ENCODE results near the gene OXCT1.

The OXCT1 gene

DNA sequence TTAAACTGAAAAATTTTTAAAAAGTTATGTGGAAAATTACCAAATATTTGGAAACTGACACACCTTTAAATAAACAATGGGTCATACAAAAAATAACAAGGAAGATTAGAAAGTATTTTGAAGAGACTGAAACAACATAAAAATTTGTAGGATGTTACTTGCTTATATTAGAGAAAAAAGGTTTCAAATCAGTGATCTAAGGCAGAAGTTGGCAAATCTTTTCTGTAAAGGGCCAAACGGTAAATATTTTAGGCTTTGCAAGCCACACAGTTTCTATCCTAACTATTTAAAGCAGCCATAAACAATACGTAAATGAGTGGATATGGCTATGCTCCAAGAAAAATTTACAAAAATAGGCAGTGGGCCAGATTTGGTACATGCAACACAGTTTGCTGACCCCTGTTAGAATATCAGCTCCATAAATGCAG is 81.3 kb downstream of the OXCT1 start:
- no peaks in the 10 kb centered on the region for H3K27me3 ChIP-seq (replicated peaks; ENCODE audit: control insufficient read depth, insufficient read depth, low read length)
- no peak for DNase-seq (ENCODE audit: extremely low read depth, insufficient read length)
- TF ChIP-seq, protein P1, sequence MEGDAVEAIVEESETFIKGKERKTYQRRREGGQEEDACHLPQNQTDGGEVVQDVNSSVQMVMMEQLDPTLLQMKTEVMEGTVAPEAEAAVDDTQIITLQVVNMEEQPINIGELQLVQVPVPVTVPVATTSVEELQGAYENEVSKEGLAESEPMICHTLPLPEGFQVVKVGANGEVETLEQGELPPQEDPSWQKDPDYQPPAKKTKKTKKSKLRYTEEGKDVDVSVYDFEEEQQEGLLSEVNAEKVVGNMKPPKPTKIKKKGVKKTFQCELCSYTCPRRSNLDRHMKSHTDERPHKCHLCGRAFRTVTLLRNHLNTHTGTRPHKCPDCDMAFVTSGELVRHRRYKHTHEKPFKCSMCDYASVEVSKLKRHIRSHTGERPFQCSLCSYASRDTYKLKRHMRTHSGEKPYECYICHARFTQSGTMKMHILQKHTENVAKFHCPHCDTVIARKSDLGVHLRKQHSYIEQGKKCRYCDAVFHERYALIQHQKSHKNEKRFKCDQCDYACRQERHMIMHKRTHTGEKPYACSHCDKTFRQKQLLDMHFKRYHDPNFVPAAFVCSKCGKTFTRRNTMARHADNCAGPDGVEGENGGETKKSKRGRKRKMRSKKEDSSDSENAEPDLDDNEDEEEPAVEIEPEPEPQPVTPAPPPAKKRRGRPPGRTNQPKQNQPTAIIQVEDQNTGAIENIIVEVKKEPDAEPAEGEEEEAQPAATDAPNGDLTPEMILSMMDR (IDR thresholded peaks at IDR 0.05; ENCODE audit: insufficient read depth, low read length, poor library complexity, severe bottlenecking), result no peak
- no peaks in the 10 kb centered on the region; the same call in 1 of the 2 replicates for H3K36me3 ChIP-seq (ENCODE audit: control insufficient read depth, insufficient read depth, low read length)
- H3K4me3 ChIP-seq (replicated peaks; ENCODE audit: low read depth, low read length), result no peak overlapping the region

DNA sequence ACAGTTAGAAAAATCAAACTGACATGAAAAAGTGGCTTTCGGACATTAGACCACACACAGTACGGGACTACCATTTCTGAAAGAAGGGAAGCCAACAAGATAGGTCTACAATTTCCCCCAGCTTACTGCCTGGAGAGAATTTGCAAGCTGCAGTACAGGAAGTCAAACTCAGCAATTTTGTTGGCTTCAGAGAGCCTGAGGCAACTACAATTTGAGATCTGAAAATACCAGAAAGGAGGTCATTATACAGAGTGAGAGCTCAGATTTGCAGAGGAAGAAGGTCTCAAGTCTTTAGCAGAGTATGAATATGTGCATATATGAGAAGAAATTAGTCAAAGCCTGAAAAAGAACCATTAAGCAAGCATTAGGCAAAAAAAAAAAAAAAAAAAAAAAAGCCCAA is 83.0 kb downstream of the OXCT1 start:
- TF ChIP-seq, protein P1 (IDR thresholded peaks at IDR 0.05; ENCODE audit: insufficient read depth, low read length, poor library complexity, severe bottlenecking), result no peak
- Histone ChIP-seq H3K4me3 (replicated peaks; ENCODE audit: low read depth, low read length) (no peak overlapping the region), H3K36me3 (ENCODE audit: control insufficient read depth, insufficient read depth, low read length) (no peaks in the 10 kb centered on the region; the same call in 1 of the 2 replicates), H3K27me3 (replicated peaks; ENCODE audit: control insufficient read depth, insufficient read depth, low read length) (no peaks in the 10 kb centered on the region)
- DNase-seq (ENCODE audit: extremely low read depth, insufficient read length), result no peak

DNA sequence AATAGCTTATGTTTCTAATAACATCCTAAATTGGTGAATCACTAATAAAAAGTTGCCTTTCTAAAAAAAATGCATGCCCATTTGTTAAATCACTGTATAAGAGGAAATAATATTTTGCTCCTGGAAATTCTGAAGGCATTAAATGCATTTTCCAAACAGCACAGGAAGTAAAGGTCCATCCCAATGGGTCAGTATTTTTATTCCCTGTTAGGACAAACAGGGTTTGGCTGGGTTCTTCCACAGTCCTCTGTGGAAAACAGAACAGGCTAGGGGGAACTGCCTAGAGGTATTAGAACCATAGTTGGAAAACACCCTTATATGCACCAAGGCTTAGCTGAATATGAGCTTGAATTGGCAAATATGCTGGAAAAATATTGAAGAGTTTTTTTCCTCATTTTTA is 85.2 kb downstream of the OXCT1 start:
- Histone ChIP-seq H3K4me3 (replicated peaks; ENCODE audit: low read depth, low read length) (no peak overlapping the region), H3K36me3 (ENCODE audit: control insufficient read depth, insufficient read depth, low read length) (no peaks in the 10 kb centered on the region; the same call in 1 of the 2 replicates), H3K27me3 (replicated peaks; ENCODE audit: control insufficient read depth, insufficient read depth, low read length) (no peaks in the 10 kb centered on the region)
- DNase-seq (ENCODE audit: extremely low read depth, insufficient read length), result no peak
- TF ChIP-seq, protein P1 (IDR thresholded peaks at IDR 0.05; ENCODE audit: insufficient read depth, low read length, poor library complexity, severe bottlenecking), result no peak

DNA sequence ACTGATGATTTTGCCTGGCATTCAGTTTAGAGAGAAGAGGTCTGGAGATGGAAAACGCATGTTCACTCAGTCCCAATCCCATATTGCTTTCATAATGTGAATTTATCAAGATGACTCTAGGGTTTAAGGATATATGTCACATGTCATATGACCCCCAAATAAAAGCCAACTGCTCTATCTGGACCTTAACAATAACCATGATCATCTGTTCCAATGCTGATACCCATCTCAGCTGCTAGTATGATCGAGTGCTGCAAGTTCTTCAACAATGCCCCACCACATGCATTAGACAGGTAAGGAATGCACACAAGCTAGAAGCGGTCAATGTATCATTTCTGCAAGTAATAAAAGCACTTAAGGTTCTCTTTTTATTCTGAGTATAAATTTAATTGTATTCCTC is 91.8 kb downstream of the OXCT1 start:
- no peak for DNase-seq (ENCODE audit: extremely low read depth, insufficient read length)
- Histone ChIP-seq H3K4me3 (replicated peaks; ENCODE audit: low read depth, low read length) (no peak overlapping the region), H3K36me3 (ENCODE audit: control insufficient read depth, insufficient read depth, low read length) (no peaks in the 10 kb centered on the region), H3K27me3 (replicated peaks; ENCODE audit: control insufficient read depth, insufficient read depth, low read length) (no peaks in the 10 kb centered on the region)
- TF ChIP-seq, protein P1 (IDR thresholded peaks at IDR 0.05; ENCODE audit: insufficient read depth, low read length, poor library complexity, severe bottlenecking), result no peak

DNA sequence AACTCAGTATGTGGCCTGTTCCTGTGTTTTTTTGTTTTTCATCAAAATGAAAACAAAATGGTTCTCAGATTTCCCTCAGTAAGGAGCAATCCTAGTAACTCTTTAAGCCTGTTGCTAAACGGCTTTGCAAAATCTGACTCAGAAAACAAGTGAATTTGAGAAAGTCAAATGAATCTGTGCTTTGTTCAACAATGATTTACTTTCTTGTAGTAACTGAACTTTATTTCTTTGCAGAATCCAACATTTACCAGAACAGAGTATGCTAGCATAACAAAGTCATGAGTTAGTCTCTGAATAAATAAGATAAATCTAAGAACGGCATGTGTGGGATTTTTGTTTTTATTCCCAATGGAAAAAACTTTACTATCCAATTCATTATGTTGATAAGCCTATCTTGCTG is 93.8 kb downstream of the OXCT1 start:
- DNase-seq (ENCODE audit: extremely low read depth, insufficient read length), result no peak
- no peaks in the 10 kb centered on the region for H3K27me3 ChIP-seq (replicated peaks; ENCODE audit: control insufficient read depth, insufficient read depth, low read length)
- TF ChIP-seq, protein P1 (IDR thresholded peaks at IDR 0.05; ENCODE audit: insufficient read depth, low read length, poor library complexity, severe bottlenecking), result no peak

DNA sequence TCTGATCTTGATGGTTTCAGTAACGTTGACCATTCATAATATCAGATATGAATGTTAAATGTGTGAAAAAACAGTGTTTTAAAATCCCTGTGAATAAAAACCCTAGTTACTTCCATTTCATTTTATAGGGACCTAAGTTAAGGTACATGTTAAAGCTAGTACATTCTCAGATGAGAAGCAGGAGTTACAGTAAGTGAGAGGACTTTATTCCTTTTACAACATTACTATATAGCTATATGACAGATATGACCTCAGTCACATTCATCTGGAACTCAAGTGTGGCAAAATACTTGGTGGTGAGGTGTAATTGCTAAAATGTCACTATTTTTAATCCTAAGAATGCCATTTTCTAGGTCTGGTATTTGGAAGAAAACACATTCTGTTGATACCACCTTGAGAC is 96.4 kb downstream of the OXCT1 start:
- Histone ChIP-seq H3K36me3 (ENCODE audit: control insufficient read depth, insufficient read depth, low read length) (no peaks in the 10 kb centered on the region; the same call in 1 of the 2 replicates), H3K4me3 (replicated peaks; ENCODE audit: low read depth, low read length) (no peak overlapping the region), H3K27me3 (replicated peaks; ENCODE audit: control insufficient read depth, insufficient read depth, low read length) (no peaks in the 10 kb centered on the region)
- DNase-seq (ENCODE audit: extremely low read depth, insufficient read length), result no peak
- TF ChIP-seq, protein P1 (IDR thresholded peaks at IDR 0.05; ENCODE audit: insufficient read depth, low read length, poor library complexity, severe bottlenecking), result no peak

More for the DNA sequence above, 93.8 kb downstream of the OXCT1 start:
- Histone ChIP-seq H3K36me3 (ENCODE audit: control insufficient read depth, insufficient read depth, low read length) (no peaks in the 10 kb centered on the region; the same call in 1 of the 2 replicates), H3K4me3 (replicated peaks; ENCODE audit: low read depth, low read length) (no peak overlapping the region)

Data from GM06990 (cell line).